ENCODE results near the gene GCK.

GCK gene

GRCh38 chr7:44114586-44115310, 74.5 kb downstream of the GCK start:
- no peak for DNase-seq

GRCh38 chr7:44113764-44114354, 75.4 kb downstream of the GCK start:
- DNase-seq, result no peak

- no peak for DNase-seq
These were observed 76.1 kb downstream of the GCK start for GRCh38 chr7:44112997-44113763.

- peak; percentile 9 to 16 for DNase-seq
These were observed 76.8 kb downstream of the GCK start for GRCh38 chr7:44112231-44112996.

GRCh38 chr7:44111761-44112160, 77.5 kb downstream of the GCK start:
- no peak for DNase-seq

- no peak for DNase-seq
These were observed 78.3 kb downstream of the GCK start for GRCh38 chr7:44110719-44111635.

GRCh38 chr7:44109991-44110390, 79.2 kb downstream of the GCK start:
- DNase-seq, result no peak

GRCh38 chr7:44108768-44109750, 80.2 kb downstream of the GCK start:
- DNase-seq, result no peak

- DNase-seq, result no peak
These were observed 81.1 kb downstream of the GCK start for GRCh38 chr7:44107961-44108767.

- no peak for DNase-seq
These were observed 81.9 kb downstream of the GCK start for GRCh38 chr7:44107116-44107960.

GRCh38 chr7:44106311-44107065, 82.8 kb downstream of the GCK start:
- DNase-seq, result no peak

- DNase-seq, result no peak
These were observed 83.4 kb downstream of the GCK start for GRCh38 chr7:44105832-44106231.

- DNase-seq, result no peak
These were observed 84.1 kb downstream of the GCK start for GRCh38 chr7:44104860-44105771.

GRCh38 chr7:44103923-44104859, 85.0 kb downstream of the GCK start, which contains the start of gene AEBP1:
AEBP1 (plus strand) TSS chr7:44104345; CDS start chr7:44104666, 321 bp downstream.
- peak in 1 of 2 experiments; percentile 35 for DNase-seq

- DNase-seq, result no peak
These were observed 85.7 kb downstream of the GCK start for GRCh38 chr7:44103566-44103922.

Data from NCI-H1930 (cell line).